ENCODE results near the gene QRFP. TPM values are rescaled to one million over a fixed set of nuclear protein-coding genes. Genes with fewer than 3 reads are reported as not detected.
"Not testable (repeated sequence)": the region's sequence is repeated elsewhere in the genome, so short reads cannot be mapped to it uniquely, and the experiment has no call there.

QRFP gene
- total and polyA plus RNA-seq, 4 donors, result not detected

DNA sequence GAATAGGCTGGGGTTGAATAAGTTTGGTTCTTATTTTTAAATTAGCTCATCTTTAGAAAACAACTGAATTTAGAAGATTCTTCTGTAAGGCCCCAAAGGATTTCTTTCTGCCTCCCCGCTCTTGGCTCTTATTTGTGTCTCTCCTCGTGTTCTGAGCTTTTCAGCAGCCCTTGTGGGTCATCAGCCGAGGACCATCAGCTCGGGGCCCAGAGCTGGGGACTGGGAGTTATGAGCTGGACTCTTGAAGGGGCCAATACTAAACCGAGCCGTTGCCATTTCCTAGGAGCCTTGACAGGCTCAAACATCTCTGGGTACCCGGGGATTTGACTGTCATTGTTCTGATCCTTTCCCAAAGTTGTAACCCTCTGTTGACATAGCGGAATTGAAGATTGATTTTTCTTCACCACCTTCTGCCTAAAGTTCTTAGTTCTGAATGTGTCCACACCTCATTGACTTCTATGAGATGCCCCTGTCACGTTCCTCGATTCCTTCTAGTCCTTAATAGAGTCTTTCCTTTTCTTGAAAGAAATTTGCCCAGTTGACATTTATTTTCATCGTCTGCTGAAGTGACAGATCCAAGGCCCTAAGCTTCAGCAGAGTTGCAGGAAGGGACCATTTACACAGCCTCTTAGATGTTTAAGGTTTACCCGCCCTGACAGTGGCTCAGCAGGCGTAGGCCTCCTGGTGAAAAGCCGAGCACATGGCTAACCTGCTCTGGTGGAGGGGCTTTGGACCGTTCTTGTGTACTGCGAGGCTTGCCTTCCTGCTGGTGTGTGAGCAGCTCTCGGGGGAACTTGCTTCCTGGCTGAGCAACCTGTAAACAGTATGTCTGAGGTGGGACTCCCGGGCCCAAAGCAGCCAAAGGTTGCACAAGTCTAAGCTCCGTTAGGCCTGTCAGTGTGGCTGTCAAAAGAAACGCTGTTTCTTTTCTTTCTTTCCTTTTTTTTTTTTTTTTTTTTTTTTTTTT, 37.6 kb downstream of the QRFP start:
- H3K4me3 ChIP-seq (ENCODE audit: low read length in 2 of 2), result no peak overlapping the region
- H3K4me1 ChIP-seq (ENCODE audit: control insufficient read depth in 1 of 2, insufficient read depth in 2 of 2, low read length in 2 of 2), result peaks cover 0 to 1% of the 10 kb centered on the region in 2 donors
- H3K27me3 ChIP-seq (ENCODE audit: control insufficient read depth in 1 of 2, insufficient read depth in 2 of 2, low read length in 1 of 2), result no peaks in the 10 kb centered on the region
- ATAC-seq (ENCODE audit: low FRiP score) (peak; percentile 11), DNase-seq (peak in 1 of 2 donors; percentile 61)
- peaks cover 2 to 6% of the 10 kb centered on the region in 2 donors for H3K36me3 ChIP-seq (ENCODE audit: control insufficient read depth in 1 of 2, insufficient read depth in 2 of 2, low read length in 1 of 2)
- intact Hi-C loops (cut with DNase I), result no loop called here
- 34 to 36% methylated on average over 20 of the region's 20 CpGs for WGBS, 2 donors
- no peaks in the 10 kb centered on the region for H3K9me3 ChIP-seq (ENCODE audit: control insufficient read depth, low read length)
- H3K27ac ChIP-seq (ENCODE audit: low read depth in 1 of 2, low read length in 2 of 2), result peak overlapping the region; percentile 3 to 72

DNA sequence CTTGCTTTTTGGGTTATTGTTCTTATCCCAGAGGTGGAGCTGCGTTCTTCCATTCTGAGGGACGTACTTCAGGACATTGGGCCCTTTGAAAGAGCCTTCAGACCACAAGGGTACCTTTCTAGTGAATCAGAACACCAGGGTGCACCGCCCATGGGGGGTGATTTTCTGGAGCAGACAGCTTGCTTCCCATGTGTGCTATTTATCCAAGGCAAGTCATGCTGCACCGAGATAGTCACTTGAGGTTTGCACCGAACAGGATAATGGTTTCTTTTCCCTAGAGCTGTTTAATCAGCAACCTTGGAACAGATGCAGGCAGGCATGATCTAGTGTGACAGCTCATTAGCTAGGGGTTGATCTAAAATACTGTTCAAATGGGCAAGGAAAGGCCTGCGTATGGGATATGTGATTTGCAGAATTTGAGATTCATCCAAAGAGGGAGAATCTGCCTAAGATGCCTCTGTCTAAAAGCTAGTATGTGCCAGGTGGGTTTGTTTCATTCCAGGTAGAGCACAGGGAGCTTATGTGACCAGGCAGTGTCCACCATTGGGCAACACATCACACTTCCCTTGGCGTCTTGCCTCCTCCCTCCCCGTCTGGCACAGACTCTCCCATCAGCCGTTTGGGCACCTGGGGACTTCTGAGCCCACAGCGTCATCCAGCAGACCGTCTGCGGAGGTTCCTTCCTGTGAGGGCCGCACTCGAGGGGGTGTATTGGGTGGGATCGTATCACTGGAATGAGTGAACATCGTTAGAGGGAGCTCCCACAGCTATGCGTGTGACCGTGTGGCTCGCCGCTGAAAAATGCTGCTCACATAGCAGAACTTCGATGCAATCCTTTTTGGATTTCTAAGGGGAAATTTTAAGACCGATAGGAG, 38.5 kb downstream of the QRFP start:
- DNase-seq (peak; percentile 76 to 90), ATAC-seq (ENCODE audit: low FRiP score) (peak; percentile 45)
- no peaks in the 10 kb centered on the region for H3K27me3 ChIP-seq (ENCODE audit: control insufficient read depth in 1 of 2, insufficient read depth in 2 of 2, low read length in 1 of 2)
- peak overlapping the region in 1 of 2 donors; percentile 4 for H3K27ac ChIP-seq (ENCODE audit: low read depth in 1 of 2, low read length in 2 of 2)
- intact Hi-C loops (cut with DNase I), result no loop called here
- H3K9me3 ChIP-seq (ENCODE audit: control insufficient read depth, low read length), result no peaks in the 10 kb centered on the region
- peaks cover 2 to 6% of the 10 kb centered on the region in 2 donors for H3K36me3 ChIP-seq (ENCODE audit: control insufficient read depth in 1 of 2, insufficient read depth in 2 of 2, low read length in 1 of 2)
- WGBS, 2 donors, result 13 to 15% methylated on average over 22 of the region's 22 CpGs
- no peak overlapping the region for H3K4me3 ChIP-seq (ENCODE audit: low read length in 2 of 2)
- peaks cover 0 to 1% of the 10 kb centered on the region in 2 donors for H3K4me1 ChIP-seq (ENCODE audit: control insufficient read depth in 1 of 2, insufficient read depth in 2 of 2, low read length in 2 of 2)

DNA sequence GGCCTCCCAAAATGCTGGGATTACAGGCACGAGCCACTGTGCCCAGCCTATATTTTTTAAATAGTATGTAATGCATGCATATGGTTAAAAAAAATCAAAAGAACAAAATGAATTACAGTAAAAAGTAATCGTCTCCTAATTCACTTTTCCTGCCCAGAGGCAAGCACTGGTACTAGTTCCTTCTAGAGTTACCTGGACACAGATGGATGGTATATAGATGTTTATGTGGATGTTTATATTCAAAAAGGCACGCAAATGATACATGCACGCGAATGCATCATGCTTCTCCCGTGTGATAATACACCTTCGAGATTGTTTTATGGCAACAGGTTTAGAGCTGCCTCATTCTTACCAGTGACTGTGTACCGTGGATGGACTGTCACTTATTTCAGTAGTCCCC, 40.1 kb downstream of the QRFP start:
- DNase-seq (no peak), ATAC-seq (ENCODE audit: low FRiP score) (no peak)
- Histone ChIP-seq H3K36me3 (ENCODE audit: control insufficient read depth in 1 of 2, insufficient read depth in 2 of 2, low read length in 1 of 2) (peaks cover 2 to 6% of the 10 kb centered on the region in 2 donors), H3K27ac (ENCODE audit: low read depth in 1 of 2, low read length in 2 of 2) (no peak overlapping the region), H3K4me1 (ENCODE audit: control insufficient read depth in 1 of 2, insufficient read depth in 2 of 2, low read length in 2 of 2) (peaks cover 0 to 1% of the 10 kb centered on the region in 2 donors), H3K9me3 (ENCODE audit: control insufficient read depth, low read length) (no peaks in the 10 kb centered on the region), H3K4me3 (ENCODE audit: low read length in 2 of 2) (no peak overlapping the region), H3K27me3 (ENCODE audit: control insufficient read depth in 1 of 2, insufficient read depth in 2 of 2, low read length in 1 of 2) (no peaks in the 10 kb centered on the region)
- intact Hi-C loops (cut with DNase I), result no loop called here
- 67 to 68% methylated on average over 8 of the region's 8 CpGs for WGBS, 2 donors

DNA sequence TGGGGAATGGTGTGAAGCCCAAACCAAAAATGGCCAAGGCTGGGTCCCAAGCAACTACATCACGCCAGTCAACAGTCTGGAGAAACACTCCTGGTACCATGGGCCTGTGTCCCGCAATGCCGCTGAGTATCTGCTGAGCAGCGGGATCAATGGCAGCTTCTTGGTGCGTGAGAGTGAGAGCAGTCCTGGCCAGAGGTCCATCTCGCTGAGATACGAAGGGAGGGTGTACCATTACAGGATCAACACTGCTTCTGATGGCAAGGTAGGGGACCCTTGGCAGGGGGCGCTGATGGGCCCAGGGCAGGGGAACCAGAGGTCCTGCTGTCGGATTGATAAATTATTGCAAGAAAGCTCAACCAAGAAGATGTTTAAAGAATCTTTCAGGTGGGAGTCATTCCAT, 41.8 kb downstream of the QRFP start:
- peak in 1 of 2 donors; percentile 24 for DNase-seq
- no peak for ATAC-seq (ENCODE audit: low FRiP score)
- intact Hi-C loops (cut with DNase I), result no loop called here
- Histone ChIP-seq H3K4me1 (ENCODE audit: control insufficient read depth in 1 of 2, insufficient read depth in 2 of 2, low read length in 2 of 2) (peaks cover 0 to 1% of the 10 kb centered on the region in 2 donors), H3K27me3 (ENCODE audit: control insufficient read depth in 1 of 2, insufficient read depth in 2 of 2, low read length in 1 of 2) (no peaks in the 10 kb centered on the region), H3K4me3 (ENCODE audit: low read length in 2 of 2) (no peak overlapping the region), H3K36me3 (ENCODE audit: control insufficient read depth in 1 of 2, insufficient read depth in 2 of 2, low read length in 1 of 2) (peaks cover 2 to 6% of the 10 kb centered on the region in 2 donors), H3K9me3 (ENCODE audit: control insufficient read depth, low read length) (no peaks in the 10 kb centered on the region), H3K27ac (ENCODE audit: low read depth in 1 of 2, low read length in 2 of 2) (no peak overlapping the region)
- WGBS, 2 donors, result 87 to 88% methylated on average over 9 of the region's 9 CpGs

DNA sequence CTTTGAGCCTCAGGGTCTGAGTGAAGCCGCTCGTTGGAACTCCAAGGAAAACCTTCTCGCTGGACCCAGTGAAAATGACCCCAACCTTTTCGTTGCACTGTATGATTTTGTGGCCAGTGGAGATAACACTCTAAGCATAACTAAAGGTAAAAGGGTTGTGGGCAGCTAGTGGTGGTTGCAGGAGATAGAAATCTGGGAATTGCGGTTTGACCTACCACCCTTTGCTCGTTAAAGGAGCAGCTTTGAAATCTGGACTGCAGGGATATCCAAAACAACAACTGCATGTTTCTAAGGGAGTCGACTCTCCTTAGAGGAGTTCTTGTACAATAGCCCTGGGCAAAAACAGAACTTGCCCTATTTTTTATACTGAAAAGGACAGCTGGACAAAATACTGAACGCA, 42.5 kb downstream of the QRFP start:
- no peak for ATAC-seq (ENCODE audit: low FRiP score)
- H3K9me3 ChIP-seq (ENCODE audit: control insufficient read depth, low read length), result no peaks in the 10 kb centered on the region
- H3K27ac ChIP-seq (ENCODE audit: low read depth in 1 of 2, low read length in 2 of 2), result no peak overlapping the region
- no peak overlapping the region for H3K4me3 ChIP-seq (ENCODE audit: low read length in 2 of 2)
- intact Hi-C loops (cut with DNase I), result no loop called here
- no peaks in the 10 kb centered on the region for H3K4me1 ChIP-seq (ENCODE audit: control insufficient read depth in 1 of 2, insufficient read depth in 2 of 2, low read length in 2 of 2)
- DNase-seq, result no peak
- WGBS, 2 donors, result 77 to 79% methylated on average over 8 of the region's 8 CpGs
- H3K27me3 ChIP-seq (ENCODE audit: control insufficient read depth in 1 of 2, insufficient read depth in 2 of 2, low read length in 1 of 2), result no peaks in the 10 kb centered on the region
- H3K36me3 ChIP-seq (ENCODE audit: control insufficient read depth in 1 of 2, insufficient read depth in 2 of 2, low read length in 1 of 2), result peaks cover 2 to 6% of the 10 kb centered on the region in 2 donors

DNA sequence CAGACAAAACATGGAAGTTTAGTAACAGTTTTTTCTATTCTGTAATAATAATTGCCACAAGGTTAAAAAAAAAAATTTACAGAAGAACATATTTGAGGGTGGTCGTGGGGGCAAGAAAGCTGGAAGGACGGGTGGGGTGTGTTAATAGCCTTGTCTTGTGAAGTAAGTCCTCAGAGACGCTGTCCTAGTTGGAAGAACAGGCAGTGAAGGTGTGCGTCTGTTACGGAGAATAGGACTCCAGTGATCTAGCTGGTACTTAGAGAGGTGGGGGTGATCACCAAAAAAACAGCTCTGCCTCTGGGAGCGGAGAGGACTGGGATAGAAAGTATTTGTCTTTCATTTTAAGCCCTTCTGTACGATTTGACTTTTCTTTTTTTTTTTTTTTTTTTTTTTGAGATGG, 43.8 kb downstream of the QRFP start:
- intact Hi-C loops (cut with DNase I), result no loop called here
- Histone ChIP-seq H3K27ac (ENCODE audit: low read depth in 1 of 2, low read length in 2 of 2) (peak overlapping the region in 1 of 2 donors; percentile 36), H3K4me1 (ENCODE audit: control insufficient read depth in 1 of 2, insufficient read depth in 2 of 2, low read length in 2 of 2) (no peaks in the 10 kb centered on the region), H3K27me3 (ENCODE audit: control insufficient read depth in 1 of 2, insufficient read depth in 2 of 2, low read length in 1 of 2) (no peaks in the 10 kb centered on the region), H3K9me3 (ENCODE audit: control insufficient read depth, low read length) (no peaks in the 10 kb centered on the region), H3K36me3 (ENCODE audit: control insufficient read depth in 1 of 2, insufficient read depth in 2 of 2, low read length in 1 of 2) (peaks cover 2 to 6% of the 10 kb centered on the region in 2 donors), H3K4me3 (ENCODE audit: low read length in 2 of 2) (no peak overlapping the region)
- ATAC-seq (ENCODE audit: low FRiP score), result no peak
- WGBS, 2 donors, result 50 to 56% methylated on average over 7 of the region's 7 CpGs
- no peak for DNase-seq

DNA sequence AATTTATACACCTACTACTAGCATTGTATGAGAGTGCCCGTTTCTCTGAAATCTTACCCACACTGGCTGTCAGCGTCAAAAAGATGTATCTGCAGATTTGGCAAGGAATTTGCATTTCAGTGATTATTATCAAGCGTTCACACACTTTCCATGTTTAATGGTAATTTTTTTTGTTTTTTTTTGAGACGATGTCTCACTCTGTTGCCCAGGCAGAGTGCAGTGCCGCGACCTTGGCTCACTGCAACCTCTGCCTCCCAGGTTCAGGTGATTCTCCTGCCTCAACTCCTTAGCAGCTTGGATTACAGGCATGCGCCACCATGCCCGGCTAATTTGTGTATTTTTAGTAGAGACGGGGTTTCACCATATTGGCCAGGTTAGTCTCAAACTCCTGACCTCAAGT, 47.3 kb downstream of the QRFP start:
- Histone ChIP-seq H3K27ac (ENCODE audit: low read depth in 1 of 2, low read length in 2 of 2) (peak overlapping the region in 1 of 2 donors; percentile 74), H3K4me3 (ENCODE audit: low read length in 2 of 2) (no peak overlapping the region), H3K36me3 (ENCODE audit: control insufficient read depth in 1 of 2, insufficient read depth in 2 of 2, low read length in 1 of 2) (no peaks in the 10 kb centered on the region), H3K4me1 (ENCODE audit: control insufficient read depth in 1 of 2, insufficient read depth in 2 of 2, low read length in 2 of 2) (no peaks in the 10 kb centered on the region), H3K9me3 (ENCODE audit: control insufficient read depth, low read length) (no peaks in the 10 kb centered on the region), H3K27me3 (ENCODE audit: control insufficient read depth in 1 of 2, insufficient read depth in 2 of 2, low read length in 1 of 2) (no peaks in the 10 kb centered on the region)
- DNase-seq (no peak), ATAC-seq (ENCODE audit: low FRiP score) (no peak)
- intact Hi-C loops (cut with DNase I), result no loop called here
- 33 to 46% methylated on average over 9 of the region's 9 CpGs for WGBS, 2 donors

DNA sequence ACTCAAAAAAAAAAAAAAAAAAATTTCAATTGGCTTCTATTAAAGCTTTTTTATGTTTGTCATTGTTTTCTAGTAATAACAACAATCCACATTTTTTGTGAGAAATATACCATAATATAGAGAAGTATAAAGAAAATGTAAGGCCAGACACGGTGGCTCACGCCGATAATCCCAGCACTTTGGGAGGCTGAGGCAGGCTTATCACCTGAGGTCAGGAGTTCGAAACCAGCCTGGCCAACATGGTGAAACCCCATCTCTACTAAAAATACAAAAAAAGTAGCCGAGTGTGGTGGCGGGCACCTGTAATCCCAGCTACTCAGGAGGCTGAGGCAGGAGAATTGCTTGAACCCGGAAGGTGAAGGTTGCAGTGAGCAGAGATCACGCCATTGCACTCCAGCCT, 48.1 kb downstream of the QRFP start:
- ATAC-seq (ENCODE audit: low FRiP score); H3K4me1 ChIP-seq (ENCODE audit: control insufficient read depth in 1 of 2, insufficient read depth in 2 of 2, low read length in 2 of 2); intact Hi-C loops (cut with DNase I); DNase-seq; H3K9me3 ChIP-seq (ENCODE audit: control insufficient read depth, low read length); H3K36me3 ChIP-seq (ENCODE audit: control insufficient read depth in 1 of 2, insufficient read depth in 2 of 2, low read length in 1 of 2); H3K27me3 ChIP-seq (ENCODE audit: control insufficient read depth in 1 of 2, insufficient read depth in 2 of 2, low read length in 1 of 2); H3K4me3 ChIP-seq (ENCODE audit: low read length in 2 of 2): not testable (repeated sequence)
- peak overlapping the region in 1 of 2 donors; percentile 92 for H3K27ac ChIP-seq (ENCODE audit: low read depth in 1 of 2, low read length in 2 of 2)
- WGBS, 2 donors, result 92 to 96% methylated on average over 8 of the region's 8 CpGs
